K562 (cell line): ENCODE data around the gene ME3. TPM values are rescaled to one million over a fixed set of nuclear protein-coding genes. Genes with fewer than 3 reads are reported as not detected.

Source experiments
- BACH1 ChIP-seq: fragments of 200-800 bp; sonication (Bioruptor generic); IDR thresholded peaks from 2 replicates; pipeline ENCODE4 v1.6.1; 2016; ENCODE audit warnings: missing genetic modification characterization, missing compliant biosample characterization
- BRCA1 ChIP-seq, 2 experiments: fragments of 450-650 bp in 1 of 2; sonication (generic) in 1 of 2; formaldehyde crosslinking in 1 of 2; IDR thresholded peaks; 2 replicates each; pipeline versions ENCODE4 v1.5.0 to v1.6.1; 2017 to 2020; ENCODE audit warnings: mild to moderate bottlenecking in 1 of 2, missing genetic modification reagents in 1 of 2
- C11orf30 ChIP-seq: fragments of 450-650 bp; IDR thresholded peaks from 2 replicates; pipeline ENCODE4 v1.6.1; 2016; ENCODE audit warnings: low read depth, mild to moderate bottlenecking
- HINFP ChIP-seq: fragments of 450-650 bp; conservative IDR thresholded peaks from 2 replicates; pipeline ENCODE4 v1.6.1; 2016; ENCODE audit warnings: missing genetic modification characterization, low read depth, mild to moderate bottlenecking, control low read depth, missing compliant biosample characterization
- MBD1 ChIP-seq: fragments of 250-450 bp; sonication (Bioruptor Pico); IDR thresholded peaks from 2 replicates; pipeline ENCODE4 v1.8.0; 2022; ENCODE audit warnings: inconsistent platforms
- MED1 ChIP-seq: sonication (generic); formaldehyde crosslinking; IDR thresholded peaks from 2 replicates; pipeline ENCODE4 v1.8.1; 2023; ENCODE audit warnings: missing genetic modification reagents, borderline replicate concordance
- POLR3G ChIP-seq: IDR thresholded peaks from 2 replicates; pipeline ENCODE4 v1.6.1; 2011; ENCODE audit not compliant: insufficient read length, insufficient replicate concordance; ENCODE audit errors: extremely low read depth
- POU5F1 ChIP-seq: fragments of 150-350 bp; IDR thresholded peaks from 2 replicates; pipeline ENCODE4 v1.6.1; 2014; ENCODE audit warnings: borderline replicate concordance, low read length, low read depth, mild to moderate bottlenecking; ENCODE audit not compliant: partially characterized antibody
- PYGO2 ChIP-seq: fragments of 450-650 bp; IDR thresholded peaks from 2 replicates; pipeline ENCODE4 v1.6.1; 2016; ENCODE audit warnings: mild to moderate bottlenecking, missing genetic modification characterization, moderate library complexity, missing compliant biosample characterization
- SMARCE1 ChIP-seq: fragments of 450-650 bp; IDR thresholded peaks from 2 replicates; pipeline ENCODE4 v1.7.1; 2016; ENCODE audit warnings: mild to moderate bottlenecking
- ZNF316 ChIP-seq: fragments of 450-650 bp; IDR thresholded peaks from 2 replicates; pipeline ENCODE4 v1.6.1; 2016
- ZNF57 ChIP-seq: fragments of 450-650 bp; formaldehyde crosslinking; IDR thresholded peaks from 2 replicates; pipeline ENCODE4 v1.4.0; 2020; ENCODE audit warnings: mild to moderate bottlenecking, moderate library complexity
- ZNF668 ChIP-seq: fragments of 250-450 bp; sonication (Bioruptor Pico); IDR thresholded peaks from 2 replicates; pipeline ENCODE4 v1.8.0; 2022; ENCODE audit warnings: mild to moderate bottlenecking, inconsistent platforms
- ZNF699 ChIP-seq: fragments of 250-450 bp; sonication (Bioruptor Pico); IDR thresholded peaks from 2 replicates; pipeline ENCODE4 v1.8.0; 2021; ENCODE audit warnings: mild to moderate bottlenecking, moderate library complexity; ENCODE audit not compliant: insufficient replicate concordance
- polyA plus RNA-seq, 8 experiments: library from polyadenylated mRNA; depleted of rRNA in 4 of 8; stranded (reverse) in 5 of 8; unstranded in 3 of 8; fragments of >200 nt; fragmentation: Nextera tagmentation in 2 of 8; fragmentation: Illumina TruSeq in 1 of 8; extraction: Ambion mirVana in 2 of 8; extraction: Trizol in 1 of 8; gene quantifications; 2 replicates each; pipeline versions ENCODE4 v1.2.1 to v1.2.3, GENCODE V29; 2011 to 2014; ENCODE audit warnings: inconsistent platforms in 1 of 8, missing spikeins in 1 of 8
- total RNA-seq, 7 experiments: library from RNA; depleted of rRNA in 6 of 7; stranded (reverse); fragments of >200 nt in 6 of 7; fragmentation: Illumina TruSeq in 2 of 7; extraction: Trizol in 2 of 7; gene quantifications; 2 replicates each; pipeline versions ENCODE4 v1.2.1 to v1.2.3, GENCODE V29; 2011 to 2021; ENCODE audit warnings: low replicate concordance in 1 of 7

The ME3 gene
- total and polyA plus RNA-seq, 9 of the 15 experiments (the other 6 are each of a cell fraction or from before 2014, with no cell fraction given) = not detected

- TF ChIP-seq BRCA1 (IDR thresholded peaks at IDR 0.05) (no peak), BRCA1 (CRISPR knock-in tag; IDR thresholded peaks at IDR 0.05) (no peak), SMARCE1 (0 out of 2 replicates have a peak, but pooled peaks have one; percentile 33), MED1 (CRISPR knock-in tag) (no peak), POU5F1 (no peak), ZNF316 (peak; percentile 98), ZNF699 (CRISPR knock-in tag) (no peak), C11orf30 (peak; percentile 98), BACH1 (tag) (peak; percentile 70; the same call in 1 of the 2 replicates), ZNF668 (CRISPR knock-in tag) (no peak), POLR3G (no peak), PYGO2 (tag) (no peak), HINFP (tag) (no peak), MBD1 (CRISPR knock-in tag) (no peak), ZNF57 (CRISPR knock-in tag) (no peak)
Observed at GRCh38 chr11:86559311-86559945, 113.0 kb downstream of the ME3 start (continued).
